Gastroesophageal sphincter (tissue), 3 donors: Measurements from ENCODE around the gene TTLL8.

Experiments
- CTCF ChIP-seq, 4 experiments: fragments of 200-600 bp in 2 of 4; fragments of 450-650 bp in 2 of 4; sonication (generic) in 1 of 4; IDR thresholded peaks; one replicate each; pipeline ENCODE4 v1.5.1; 2017 to 2019; ENCODE audit warnings: antibody characterized with exemption in 4 of 4, mild to moderate bottlenecking in 2 of 4, moderate library complexity in 2 of 4
- POLR2A ChIP-seq, 2 donors: fragments of 450-650 bp; IDR thresholded peaks; one replicate each; pipeline ENCODE4 v1.6.1; 2017; ENCODE audit warnings: antibody characterized with exemption in 2 of 2, mild to moderate bottlenecking in 2 of 2, moderate library complexity in 1 of 2

GRCh38 chr22:50064453-50064852, 6.4 kb upstream of the TTLL8 start:
- no peak for TF ChIP-seq CTCF (IDR thresholded peaks at IDR 0.05)
- TF ChIP-seq POLR2A (IDR thresholded peaks at IDR 0.05) = no peak
